Loucy (cell line): ENCODE measurements around the gene CYBA.

Experiments
- H2AFZ ChIP-seq: fragments of 200-600 bp; sonication (generic); 2 replicates; pipeline ENCODE4 v1.6.0; 2016; ENCODE audit warnings: antibody characterized with exemption, mild to moderate bottlenecking, low read length, moderate library complexity
- H3F3A ChIP-seq: fragments of 200-600 bp; 2 replicates; pipeline ENCODE4 v1.6.0; 2016; ENCODE audit warnings: antibody characterized with exemption, low read depth, mild to moderate bottlenecking
- H3K27me3 ChIP-seq: fragments of 200-600 bp; sonication (generic); 2 replicates; pipeline ENCODE4 v1.6.1; 2014; ENCODE audit warnings: low read length, mild to moderate bottlenecking; ENCODE audit not compliant: insufficient read depth, poor library complexity, severe bottlenecking
- H3K36me3 ChIP-seq: fragments of 200-600 bp; sonication (generic); 2 replicates; pipeline ENCODE4 v1.6.1; 2016; ENCODE audit warnings: low read length; ENCODE audit not compliant: insufficient read depth
- H3K4me1 ChIP-seq: fragments of 200-600 bp; sonication (generic); 2 replicates; pipeline ENCODE4 v1.5.1; 2014; ENCODE audit warnings: low read length, mild to moderate bottlenecking; ENCODE audit not compliant: insufficient read depth, poor library complexity, severe bottlenecking
- H3K4me2 ChIP-seq: fragments of 200-600 bp; sonication (generic); 2 replicates; pipeline ENCODE4 v1.6.0; 2014; ENCODE audit warnings: antibody characterized with exemption, low read length, low read depth, mild to moderate bottlenecking; ENCODE audit not compliant: poor library complexity, severe bottlenecking
- H3K4me3 ChIP-seq: fragments of 200-600 bp; sonication (generic); 2 replicates; pipeline ENCODE4 v1.5.1; 2014; ENCODE audit warnings: low read length, mild to moderate bottlenecking, mixed read lengths; ENCODE audit not compliant: poor library complexity, severe bottlenecking
- H3K79me2 ChIP-seq: fragments of 200-600 bp; sonication (generic); 2 replicates; pipeline ENCODE4 v1.6.1; 2014; ENCODE audit warnings: low read length; ENCODE audit not compliant: insufficient read depth
- H3K9ac ChIP-seq: fragments of 200-600 bp; sonication (generic); 2 replicates; pipeline ENCODE4 v1.6.0; 2014; ENCODE audit warnings: mild to moderate bottlenecking, low read depth, low read length, moderate library complexity; ENCODE audit not compliant: poor library complexity, severe bottlenecking
- H3K9me2 ChIP-seq: fragments of 200-600 bp; sonication (generic); replicated peaks from 2 replicates; pipeline ENCODE4 v1.6.1; 2016; ENCODE audit warnings: low read depth, low read length, mixed read lengths
- H3K9me3 ChIP-seq: fragments of 200-600 bp; sonication (generic); 2 replicates; pipeline ENCODE4 v1.6.1; 2014; ENCODE audit warnings: mild to moderate bottlenecking, antibody characterized with exemption, low read length, low read depth; ENCODE audit not compliant: insufficient read depth
- H4K20me1 ChIP-seq: fragments of 200-600 bp; sonication (generic); 2 replicates; pipeline ENCODE4 v1.6.0; 2014; ENCODE audit warnings: antibody characterized with exemption, low read length, mild to moderate bottlenecking; ENCODE audit not compliant: insufficient read depth, poor library complexity, severe bottlenecking
- EZH2phosphoT487 ChIP-seq: fragments of 200-600 bp; IDR thresholded peaks from 2 replicates; pipeline ENCODE4 v1.6.1; 2018; ENCODE audit warnings: antibody characterized with exemption, mild to moderate bottlenecking, moderate library complexity, borderline replicate concordance
- TF ChIP-seq, protein P1 (sequence below): fragments of 200-600 bp; sonication (generic); conservative IDR thresholded peaks from 2 replicates; pipeline ENCODE4 v1.5.1; 2014; ENCODE audit warnings: mild to moderate bottlenecking, antibody characterized with exemption, low read length

Gene CYBA

DNA sequence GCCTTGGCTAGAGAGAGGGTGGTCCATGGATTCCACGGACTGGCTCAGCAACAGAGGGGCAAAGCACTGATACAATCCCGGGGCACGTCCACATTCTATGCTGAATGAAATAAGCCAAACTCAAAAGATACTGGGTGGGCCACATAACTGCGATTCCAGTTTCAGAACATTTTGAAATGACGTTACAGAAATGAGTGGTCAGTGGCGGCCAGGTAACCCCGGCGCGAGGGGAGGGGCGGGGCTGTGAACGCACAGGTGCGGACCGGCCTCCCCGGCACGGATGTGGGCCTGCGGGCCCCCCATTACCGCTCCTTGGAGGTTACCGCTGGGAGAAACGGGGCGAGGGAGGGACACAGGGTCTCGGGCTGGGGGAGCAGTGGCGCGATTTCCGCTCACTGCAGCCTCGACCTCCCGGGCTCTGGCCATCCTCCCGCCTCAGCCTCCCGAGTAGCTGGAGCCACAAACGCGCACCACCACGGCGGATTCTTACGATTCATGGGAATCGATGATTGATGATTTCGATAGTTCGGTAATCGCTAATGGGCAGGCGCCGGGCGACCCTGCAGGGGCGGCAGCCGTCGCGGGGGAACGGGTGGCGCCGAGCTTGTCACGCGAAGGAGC lies 11.5 kb upstream of the CYBA start:
- Histone ChIP-seq H3K9me3 (no peaks in the 10 kb centered on the region), H2AFZ (peak overlapping the region; percentile 70; the same call in 1 of the 2 replicates), H3K4me3 (peak overlapping the region; percentile 84), H3K27me3 (no peaks in the 10 kb centered on the region), H3K4me1 (no peaks in the 10 kb centered on the region), H3F3A (no peaks in the 10 kb centered on the region), H3K79me2 (peaks cover 34% of the 10 kb centered on the region; the same call in 1 of the 2 replicates), H3K9ac (peak overlapping the region; percentile 90), H3K4me2 (peak overlapping the region; percentile 75), H3K9me2 (no peaks in the 10 kb centered on the region), H3K36me3 (no peaks in the 10 kb centered on the region), H4K20me1 (no peaks in the 10 kb centered on the region)
- TF ChIP-seq EZH2phosphoT487, result no peak
- TF ChIP-seq, protein P1, sequence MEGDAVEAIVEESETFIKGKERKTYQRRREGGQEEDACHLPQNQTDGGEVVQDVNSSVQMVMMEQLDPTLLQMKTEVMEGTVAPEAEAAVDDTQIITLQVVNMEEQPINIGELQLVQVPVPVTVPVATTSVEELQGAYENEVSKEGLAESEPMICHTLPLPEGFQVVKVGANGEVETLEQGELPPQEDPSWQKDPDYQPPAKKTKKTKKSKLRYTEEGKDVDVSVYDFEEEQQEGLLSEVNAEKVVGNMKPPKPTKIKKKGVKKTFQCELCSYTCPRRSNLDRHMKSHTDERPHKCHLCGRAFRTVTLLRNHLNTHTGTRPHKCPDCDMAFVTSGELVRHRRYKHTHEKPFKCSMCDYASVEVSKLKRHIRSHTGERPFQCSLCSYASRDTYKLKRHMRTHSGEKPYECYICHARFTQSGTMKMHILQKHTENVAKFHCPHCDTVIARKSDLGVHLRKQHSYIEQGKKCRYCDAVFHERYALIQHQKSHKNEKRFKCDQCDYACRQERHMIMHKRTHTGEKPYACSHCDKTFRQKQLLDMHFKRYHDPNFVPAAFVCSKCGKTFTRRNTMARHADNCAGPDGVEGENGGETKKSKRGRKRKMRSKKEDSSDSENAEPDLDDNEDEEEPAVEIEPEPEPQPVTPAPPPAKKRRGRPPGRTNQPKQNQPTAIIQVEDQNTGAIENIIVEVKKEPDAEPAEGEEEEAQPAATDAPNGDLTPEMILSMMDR, result no peak

DNA sequence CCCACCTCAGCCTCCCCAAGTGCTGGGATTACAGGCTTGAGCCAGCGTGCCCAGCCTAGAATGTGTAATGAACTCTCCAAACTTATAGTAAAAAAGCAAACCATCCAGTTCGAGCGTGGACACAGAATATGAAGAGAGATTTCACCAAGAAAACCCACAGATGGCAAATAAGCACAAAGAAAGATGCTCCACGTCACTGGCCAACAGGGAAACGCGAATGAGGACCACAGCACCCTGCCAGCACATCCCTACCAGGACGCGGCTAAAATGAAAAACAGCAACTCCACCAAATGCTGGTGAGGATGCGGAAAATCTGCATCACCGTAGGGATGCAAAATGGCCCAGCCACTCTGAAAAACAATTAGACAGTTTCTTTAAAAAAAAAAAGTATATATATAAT lies 10.6 kb upstream of the CYBA start:
- no peaks in the 10 kb centered on the region for H3K27me3 ChIP-seq
- H3K4me3 ChIP-seq, result peak overlapping the region; percentile 48
- no peaks in the 10 kb centered on the region for H4K20me1 ChIP-seq
- H3K9me2 ChIP-seq, result no peaks in the 10 kb centered on the region
- H3K9ac ChIP-seq, result no peak overlapping the region
- H3K79me2 ChIP-seq, result peaks cover 34% of the 10 kb centered on the region; the same call in 1 of the 2 replicates
- no peak for TF ChIP-seq EZH2phosphoT487
- TF ChIP-seq, protein P1, result no peak
- H3K9me3 ChIP-seq, result no peaks in the 10 kb centered on the region
- H3F3A ChIP-seq, result no peaks in the 10 kb centered on the region
- H3K4me1 ChIP-seq, result no peaks in the 10 kb centered on the region
- H3K36me3 ChIP-seq, result no peaks in the 10 kb centered on the region
- no peak overlapping the region for H2AFZ ChIP-seq
- H3K4me2 ChIP-seq, result peak overlapping the region; percentile 75

DNA sequence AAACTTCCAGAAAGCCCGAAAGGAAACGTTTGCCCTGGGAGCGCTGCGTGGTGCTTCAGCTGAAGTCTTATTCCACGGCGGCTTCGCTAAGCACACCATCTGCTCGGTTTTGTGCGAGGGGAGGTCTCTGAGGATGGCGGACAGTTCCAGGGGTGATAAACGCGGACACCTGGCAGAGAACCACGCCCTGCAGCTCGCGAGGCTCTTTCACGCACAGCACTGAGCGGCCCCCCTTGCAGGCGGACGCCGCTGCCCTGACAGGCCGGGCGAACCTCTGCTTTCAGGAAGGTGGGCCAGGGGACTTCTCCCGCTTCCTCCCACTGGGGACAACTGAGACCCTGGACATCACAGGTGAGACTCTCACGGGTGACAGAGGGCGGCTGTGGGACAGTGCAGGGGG lies 8.3 kb upstream of the CYBA start:
- no peaks in the 10 kb centered on the region for H3F3A ChIP-seq
- H3K9ac ChIP-seq, result no peak overlapping the region

More for the DNA sequence above, 8.3 kb upstream of the CYBA start:
- Histone ChIP-seq H3K4me2 (no peak overlapping the region), H4K20me1 (no peaks in the 10 kb centered on the region), H3K4me3 (no peak overlapping the region), H3K36me3 (no peaks in the 10 kb centered on the region; the same call in 1 of the 2 replicates), H3K4me1 (no peaks in the 10 kb centered on the region), H3K79me2 (peaks cover 34% of the 10 kb centered on the region; the same call in 1 of the 2 replicates), H3K9me3 (no peaks in the 10 kb centered on the region), H3K9me2 (no peaks in the 10 kb centered on the region), H2AFZ (no peak overlapping the region), H3K27me3 (no peaks in the 10 kb centered on the region)
- TF ChIP-seq, protein P1, result no peak
- TF ChIP-seq EZH2phosphoT487, result no peak
